ENCODE data around the gene MRE11. TPM values are rescaled to one million over a fixed set of nuclear protein-coding genes. Genes with fewer than 3 reads are reported as not detected.

Gene MRE11
- total RNA-seq = 6.0 and 7.1 TPM in 2 replicates

GRCh38 chr11:94493281-94494125 lies at the start of gene MRE11, which contains the start of gene ANKRD49:
Gene MRE11 (minus strand): TSS chr11:94493844. CDS start chr11:94492801, 1,043 bp downstream.
Gene ANKRD49 (plus strand): TSS chr11:94493984. CDS start chr11:94496694, 2,710 bp downstream.

DNA sequence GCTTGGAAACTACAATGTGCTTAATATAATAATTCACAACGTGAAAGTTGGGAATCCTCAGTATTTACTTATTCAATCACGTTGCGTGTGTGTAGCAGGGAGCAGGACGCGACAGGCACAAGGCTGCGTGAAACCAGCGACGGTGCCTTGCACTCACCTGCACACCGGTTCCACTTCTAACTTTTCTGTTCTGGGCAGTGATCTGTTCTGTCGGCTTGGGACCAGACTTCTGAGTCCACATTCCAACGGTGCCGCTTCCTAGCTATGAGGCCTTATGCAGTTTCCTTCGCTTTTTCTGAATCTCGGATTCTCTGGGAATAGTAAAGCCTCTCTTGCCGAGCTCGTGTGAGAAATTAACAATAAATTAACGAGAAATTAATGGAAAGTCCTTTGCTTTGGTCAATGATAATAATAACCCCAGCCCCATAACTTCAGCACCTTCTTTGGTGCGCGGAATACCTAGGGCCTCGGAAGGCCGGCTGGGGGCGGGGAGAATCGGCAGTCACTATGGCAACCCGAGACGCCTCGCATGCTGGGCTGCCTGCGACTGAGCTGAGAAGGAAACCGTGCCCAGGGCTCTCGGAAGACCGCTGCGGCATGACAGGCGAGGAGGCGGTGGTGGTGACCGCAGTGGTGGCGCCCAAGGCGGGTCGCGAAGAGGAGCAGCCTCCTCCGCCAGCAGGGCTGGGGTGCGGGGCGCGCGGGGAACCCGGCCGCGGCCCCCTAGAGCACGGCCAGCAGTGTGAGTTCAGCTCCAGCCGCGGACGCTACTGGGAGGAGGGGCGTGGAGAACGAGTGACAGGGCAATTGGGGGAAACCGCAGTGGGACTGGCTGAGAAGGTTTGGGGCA lies 18.5 kb upstream of the MRE11 start, which contains the start of gene C11orf97:
C11orf97 (plus strand) TSS at position 530 of the 850 bp plus-strand sequence; CDS start at position 598, 68 bp downstream.

DNA sequence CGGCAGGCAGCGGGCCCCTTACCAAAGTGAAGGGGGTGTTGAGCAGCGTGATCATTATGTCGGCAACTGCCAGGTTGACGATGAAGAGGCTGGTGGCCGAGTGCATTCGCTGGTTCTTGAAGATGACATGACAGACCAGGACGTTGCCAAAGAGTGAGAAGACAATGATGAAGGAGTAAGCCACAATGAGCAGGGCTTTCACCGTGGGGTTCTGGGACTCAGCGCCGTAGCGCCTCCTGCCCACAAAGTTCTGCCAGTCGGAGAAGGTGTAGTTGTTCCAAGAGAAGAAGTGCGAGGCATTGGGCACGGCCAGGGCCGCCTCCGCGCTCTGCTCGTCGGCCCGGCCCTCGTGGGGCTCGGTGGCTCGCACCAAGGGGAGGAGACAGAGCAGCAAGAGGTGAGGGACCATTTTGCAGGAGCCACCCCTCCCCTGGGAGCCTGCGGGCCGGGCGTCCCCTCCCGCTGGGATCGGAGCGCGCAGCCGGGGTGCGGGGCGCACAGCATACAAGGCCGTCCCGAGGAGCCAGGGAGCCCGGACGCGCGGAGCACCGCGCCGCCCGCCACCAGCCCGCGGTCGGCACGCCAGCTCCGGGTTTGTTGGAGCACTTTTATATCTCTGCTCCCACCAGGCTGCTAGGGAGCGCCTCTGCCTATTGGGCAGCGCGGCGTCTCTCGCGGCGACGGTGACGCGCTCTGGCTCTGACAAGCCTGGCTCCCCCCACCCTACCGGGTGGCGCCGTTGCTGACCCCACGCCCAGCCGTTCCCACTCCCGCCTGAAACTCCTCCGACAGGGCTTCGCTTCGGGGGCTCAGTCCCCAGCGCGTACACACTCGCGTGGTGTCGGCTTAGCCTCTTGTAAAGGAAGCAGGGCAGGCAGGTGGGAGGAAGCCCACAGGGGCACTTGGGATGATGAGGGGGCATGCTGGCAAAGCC lies 92.5 kb downstream of the MRE11 start, which contains the start of gene GPR83:
GPR83 (minus strand) TSS at position 581 of the 934 bp plus-strand sequence; CDS start at position 409, 172 bp downstream.

Other genes starting within 250 kb of the MRE11 start
- gene IZUMO1R, start 189.3 kb downstream of the MRE11 start, total RNA-seq = not detected in 2 replicates
- gene GPR83, start 92.4 kb downstream of the MRE11 start, total RNA-seq = under 0.01 TPM in 1 of 2 replicates, not detected in the other
- 8.3 and 9.0 TPM in 2 replicates for gene ANKRD49, start 140 bp upstream of the MRE11 start, total RNA-seq
- not detected in 2 replicates for gene C11orf97, start 18.6 kb upstream of the MRE11 start, total RNA-seq
- 2.7 and 3.2 TPM in 2 replicates for gene FUT4, start 50.1 kb upstream of the MRE11 start, total RNA-seq
- 2.5 and 5.1 TPM in 2 replicates for gene PIWIL4, start 73.5 kb upstream of the MRE11 start, total RNA-seq